Measurements from ENCODE around the gene BCAS3. TPM values are rescaled to one million over a fixed set of nuclear protein-coding genes. Genes with fewer than 3 reads are reported as not detected.

The BCAS3 gene
- polyA plus RNA-seq, 3 donors = 10.3 to 19.1 (median 14.7) TPM

DNA sequence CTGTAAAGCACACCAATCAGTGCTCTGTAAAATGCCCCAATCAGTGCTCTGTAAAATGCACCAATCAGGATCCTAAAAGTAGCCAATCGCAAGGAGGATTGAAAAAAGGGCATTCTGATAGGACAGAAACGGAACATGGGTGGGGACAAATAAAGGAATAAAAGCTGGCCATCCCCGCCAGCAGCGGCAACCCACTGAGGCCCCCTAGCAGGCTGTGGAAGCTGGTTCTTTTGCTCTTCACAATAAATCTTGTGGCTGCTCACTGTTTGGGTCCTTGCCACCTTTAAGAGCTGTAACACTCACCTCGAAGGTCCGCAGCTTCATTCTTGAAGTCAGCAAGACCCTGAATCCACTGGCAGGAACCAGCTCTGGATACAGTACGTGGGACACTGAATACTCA is 559.6 kb downstream of the BCAS3 start:
- peaks cover 0 to 3% of the 10 kb centered on the region in 2 donors for H3K9me3 ChIP-seq (replicated peaks in 1 of 2; ENCODE audit: control insufficient read depth in 1 of 2, insufficient read depth in 1 of 2, low read length in 2 of 2)
- Mint-ChIP-seq H3K27ac (no peak overlapping the region), H3K4me1 (peaks cover 11% of the 10 kb centered on the region), H3K4me3 (no peak overlapping the region), H3K36me3 (no peaks in the 10 kb centered on the region), H3K27me3 (ENCODE audit: low read depth in 3 of 3) (peaks cover 0 to 2% (median 2%) of the 10 kb centered on the region in 3 donors), H3K9me3 (peaks cover 0 to 8% (median 2%) of the 10 kb centered on the region in 7 donors)
- H3K9ac ChIP-seq (ENCODE audit: insufficient read depth, low read length, poor library complexity, severe bottlenecking) = no peak overlapping the region
- no peak overlapping the region for H2AFZ ChIP-seq (ENCODE audit: insufficient read depth, low read depth, low read length, poor library complexity, severe bottlenecking)
- H3K36me3 ChIP-seq (replicated peaks in 1 of 2; ENCODE audit: control insufficient read depth in 1 of 2, insufficient read depth in 2 of 2, low read length in 2 of 2) = no peaks in the 10 kb centered on the region
- H3K4me2 ChIP-seq (replicated peaks; ENCODE audit: extremely low read depth, low read length, poor library complexity, severe bottlenecking) = no peak overlapping the region
- DNase-seq = no peak
- H3K27ac ChIP-seq (ENCODE audit: low read depth in 1 of 2, low read length in 2 of 2) = no peak overlapping the region
- peaks cover 5 to 10% of the 10 kb centered on the region in 2 donors for H3K4me1 ChIP-seq (ENCODE audit: control insufficient read depth in 1 of 2, insufficient read depth in 2 of 2, low read length in 2 of 2)
- no peak overlapping the region for H3K4me3 ChIP-seq (replicated peaks in 1 of 3; ENCODE audit: low read depth in 2 of 3, low read length in 3 of 3)
- no peak for TF ChIP-seq CTCF (IDR thresholded peaks at IDR 0.05)
- 100% methylated on average over 7 of the region's 7 CpGs for WGBS (ENCODE audit: insufficient coverage)
- no peaks in the 10 kb centered on the region for H3K79me2 ChIP-seq (ENCODE audit: insufficient read depth, low read length)
- no peaks in the 10 kb centered on the region for H4K20me1 ChIP-seq (ENCODE audit: insufficient read depth, low read length)
- H3K27me3 ChIP-seq (ENCODE audit: control insufficient read depth in 2 of 2, insufficient read depth in 2 of 2, low read length in 2 of 2) = no peaks in the 10 kb centered on the region
- intact Hi-C loops (cut with micrococcal nuclease) = no loop called here

DNA sequence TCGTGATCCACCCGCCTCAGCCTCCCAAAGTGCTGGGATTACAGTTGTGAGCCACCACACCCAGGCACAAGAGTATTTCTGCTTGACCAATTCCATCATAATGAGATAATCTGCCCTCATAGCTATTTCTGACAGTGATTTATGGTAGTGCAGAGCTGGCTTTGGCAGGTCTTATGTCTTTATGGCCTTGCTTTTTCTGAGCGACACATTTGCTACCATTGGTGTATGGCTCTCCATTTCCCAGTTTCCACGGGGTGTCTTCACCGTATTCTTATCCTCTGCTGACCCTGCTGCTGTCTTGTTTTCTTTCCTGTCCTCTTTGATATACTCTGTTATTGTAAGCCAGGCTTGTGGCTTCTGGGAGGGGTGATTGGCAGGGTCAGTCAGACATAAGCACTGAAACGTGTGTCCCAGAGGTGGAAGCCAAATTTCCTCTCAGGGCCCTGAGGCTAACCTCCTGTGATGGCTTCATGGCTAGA is 560.8 kb downstream of the BCAS3 start:
- TF ChIP-seq CTCF (IDR thresholded peaks at IDR 0.05) = no peak
- no peaks in the 10 kb centered on the region for H3K36me3 ChIP-seq (replicated peaks in 1 of 2; ENCODE audit: control insufficient read depth in 1 of 2, insufficient read depth in 2 of 2, low read length in 2 of 2)
- Mint-ChIP-seq H3K27me3 (ENCODE audit: low read depth in 3 of 3) (peaks cover 0 to 2% (median 2%) of the 10 kb centered on the region in 3 donors), H3K27ac (no peak overlapping the region), H3K4me1 (peaks cover 11% of the 10 kb centered on the region), H3K4me3 (no peak overlapping the region), H3K9me3 (peaks cover 0 to 8% (median 2%) of the 10 kb centered on the region in 7 donors), H3K36me3 (no peaks in the 10 kb centered on the region)
- H3K27ac ChIP-seq (ENCODE audit: low read depth in 1 of 2, low read length in 2 of 2) = no peak overlapping the region
- no peak overlapping the region for H3K4me3 ChIP-seq (replicated peaks in 1 of 3; ENCODE audit: low read depth in 2 of 3, low read length in 3 of 3)
- H3K9me3 ChIP-seq (replicated peaks in 1 of 2; ENCODE audit: control insufficient read depth in 1 of 2, insufficient read depth in 1 of 2, low read length in 2 of 2) = peaks cover 0 to 3% of the 10 kb centered on the region in 2 donors
- peaks cover 5 to 10% of the 10 kb centered on the region in 2 donors for H3K4me1 ChIP-seq (ENCODE audit: control insufficient read depth in 1 of 2, insufficient read depth in 2 of 2, low read length in 2 of 2)
- no peak overlapping the region for H3K9ac ChIP-seq (ENCODE audit: insufficient read depth, low read length, poor library complexity, severe bottlenecking)
- DNase-seq = no peak
- no peaks in the 10 kb centered on the region for H4K20me1 ChIP-seq (ENCODE audit: insufficient read depth, low read length)
- H2AFZ ChIP-seq (ENCODE audit: insufficient read depth, low read depth, low read length, poor library complexity, severe bottlenecking) = no peak overlapping the region
- no peaks in the 10 kb centered on the region for H3K79me2 ChIP-seq (ENCODE audit: insufficient read depth, low read length)
- no peak overlapping the region for H3K4me2 ChIP-seq (replicated peaks; ENCODE audit: extremely low read depth, low read length, poor library complexity, severe bottlenecking)
- 65% methylated on average over 2 of the region's 6 CpGs for WGBS (ENCODE audit: insufficient coverage)
- intact Hi-C loops (cut with micrococcal nuclease) = no loop called here
- H3K27me3 ChIP-seq (ENCODE audit: control insufficient read depth in 2 of 2, insufficient read depth in 2 of 2, low read length in 2 of 2) = no peaks in the 10 kb centered on the region

Data from CD14-positive monocyte (primary cell).